Omental fat pad (tissue), 4 donors: ENCODE data around the gene NFATC4. TPM values are rescaled to one million over a fixed set of nuclear protein-coding genes. Genes with fewer than 3 reads are reported as not detected.

Experiments used
- ATAC-seq: fragments of 150-250 bp; one replicate; pipeline ENCODE4 v1.9.1; 2016; ENCODE audit warnings: mild to moderate bottlenecking, moderate library complexity; ENCODE audit not compliant: low FRiP score
- DNase-seq: peaks from one replicate; pipeline ENCODE4 v3.0.0-alpha.2; 2019; ENCODE audit warnings: low spot score
- total RNA-seq, 4 donors: library from RNA; depleted of rRNA; stranded (reverse); fragments of >200 nt; gene quantifications; one replicate each; pipeline ENCODE4 v1.1.0, GENCODE V29; 2016
- TF ChIP-seq, protein P1 (sequence below), 3 donors: fragments of 450-650 bp; IDR thresholded peaks; one replicate each; pipeline ENCODE4 v1.5.1; 2016 to 2017; ENCODE audit warnings: antibody characterized with exemption in 3 of 3, mild to moderate bottlenecking in 3 of 3, moderate library complexity in 2 of 3

NFATC4 gene
- total RNA-seq, 4 donors from 2014 or later, result 9.2 to 53.3 (median 23.3) TPM

DNA sequence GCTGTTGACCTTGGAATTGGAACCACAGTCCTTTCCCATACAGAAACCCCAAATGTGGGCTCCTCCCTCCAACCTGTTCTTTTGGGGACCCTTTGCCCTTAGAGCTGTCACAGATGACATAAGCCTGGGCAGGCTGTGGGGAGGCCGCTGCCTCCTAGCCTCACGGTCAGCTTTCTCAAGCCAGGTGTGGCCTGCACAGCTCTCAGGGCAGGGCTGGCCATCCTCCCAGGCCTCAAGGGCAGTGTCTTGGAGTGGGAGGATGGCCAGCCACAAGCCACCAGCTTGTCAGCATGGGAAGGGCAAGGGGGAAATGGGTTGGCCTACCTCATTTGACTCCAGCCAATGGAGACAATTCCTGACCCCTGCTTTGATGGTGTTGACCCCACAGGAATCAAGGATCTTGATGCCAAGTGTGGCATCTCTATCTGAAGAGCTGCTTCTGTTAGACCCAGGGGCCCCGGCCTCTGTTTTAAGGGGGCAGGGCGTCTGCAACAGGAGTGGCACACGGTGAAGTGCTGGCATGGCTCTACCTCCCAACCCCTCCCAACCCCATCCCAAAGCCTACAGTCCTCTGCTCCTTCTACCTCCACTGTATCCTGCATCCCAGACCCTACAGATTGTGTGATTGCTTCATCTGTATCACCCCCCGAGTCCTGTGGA, 50.0 kb downstream of the NFATC4 start:
- no peak for DNase-seq
- TF ChIP-seq, protein P1, sequence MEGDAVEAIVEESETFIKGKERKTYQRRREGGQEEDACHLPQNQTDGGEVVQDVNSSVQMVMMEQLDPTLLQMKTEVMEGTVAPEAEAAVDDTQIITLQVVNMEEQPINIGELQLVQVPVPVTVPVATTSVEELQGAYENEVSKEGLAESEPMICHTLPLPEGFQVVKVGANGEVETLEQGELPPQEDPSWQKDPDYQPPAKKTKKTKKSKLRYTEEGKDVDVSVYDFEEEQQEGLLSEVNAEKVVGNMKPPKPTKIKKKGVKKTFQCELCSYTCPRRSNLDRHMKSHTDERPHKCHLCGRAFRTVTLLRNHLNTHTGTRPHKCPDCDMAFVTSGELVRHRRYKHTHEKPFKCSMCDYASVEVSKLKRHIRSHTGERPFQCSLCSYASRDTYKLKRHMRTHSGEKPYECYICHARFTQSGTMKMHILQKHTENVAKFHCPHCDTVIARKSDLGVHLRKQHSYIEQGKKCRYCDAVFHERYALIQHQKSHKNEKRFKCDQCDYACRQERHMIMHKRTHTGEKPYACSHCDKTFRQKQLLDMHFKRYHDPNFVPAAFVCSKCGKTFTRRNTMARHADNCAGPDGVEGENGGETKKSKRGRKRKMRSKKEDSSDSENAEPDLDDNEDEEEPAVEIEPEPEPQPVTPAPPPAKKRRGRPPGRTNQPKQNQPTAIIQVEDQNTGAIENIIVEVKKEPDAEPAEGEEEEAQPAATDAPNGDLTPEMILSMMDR (IDR thresholded peaks at IDR 0.05), result no peak
- ATAC-seq, result no peak

DNA sequence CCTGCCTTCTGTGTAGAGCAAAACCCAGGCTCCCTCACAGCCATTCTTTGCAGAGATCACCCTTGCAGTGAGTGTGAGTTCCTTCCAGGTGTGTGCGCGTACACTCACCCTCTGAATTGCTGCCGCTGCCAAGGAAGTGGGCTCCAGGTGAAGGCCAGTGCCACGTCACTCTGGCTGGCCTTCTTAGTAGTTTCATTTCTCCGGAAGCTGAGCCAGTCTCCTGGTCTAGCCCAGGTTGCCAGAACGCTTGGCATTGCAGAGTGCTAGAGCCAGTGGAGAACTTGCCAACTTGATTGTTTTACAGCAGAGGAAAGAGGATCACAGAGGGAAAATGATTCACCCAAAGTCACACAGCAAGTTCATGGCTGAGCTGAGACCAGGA, 50.5 kb downstream of the NFATC4 start:
- DNase-seq (no peak), ATAC-seq (peak; percentile 77)
- TF ChIP-seq, protein P1 (IDR thresholded peaks at IDR 0.05), result no peak

DNA sequence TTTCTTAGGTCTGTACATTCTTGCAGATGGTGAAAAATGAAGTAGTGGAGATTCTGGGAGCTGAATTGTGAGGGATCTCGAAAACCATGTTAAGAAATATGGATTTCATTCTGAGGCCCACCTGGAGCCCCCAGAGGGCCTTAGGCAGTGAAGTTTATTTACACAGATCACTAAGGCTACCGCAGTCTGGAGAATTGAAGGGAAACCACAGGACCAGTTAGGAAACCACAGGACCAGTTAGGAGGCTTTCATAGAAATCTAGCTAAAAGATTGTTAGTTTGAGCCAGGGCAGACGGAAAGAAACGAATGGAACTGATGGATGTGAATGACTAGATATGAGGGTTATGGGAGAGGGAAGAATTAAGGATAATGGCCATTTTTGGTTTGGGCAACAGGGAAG, 54.3 kb downstream of the NFATC4 start:
- no peak for DNase-seq
- no peak for ATAC-seq
- TF ChIP-seq, protein P1 (IDR thresholded peaks at IDR 0.05), result no peak

DNA sequence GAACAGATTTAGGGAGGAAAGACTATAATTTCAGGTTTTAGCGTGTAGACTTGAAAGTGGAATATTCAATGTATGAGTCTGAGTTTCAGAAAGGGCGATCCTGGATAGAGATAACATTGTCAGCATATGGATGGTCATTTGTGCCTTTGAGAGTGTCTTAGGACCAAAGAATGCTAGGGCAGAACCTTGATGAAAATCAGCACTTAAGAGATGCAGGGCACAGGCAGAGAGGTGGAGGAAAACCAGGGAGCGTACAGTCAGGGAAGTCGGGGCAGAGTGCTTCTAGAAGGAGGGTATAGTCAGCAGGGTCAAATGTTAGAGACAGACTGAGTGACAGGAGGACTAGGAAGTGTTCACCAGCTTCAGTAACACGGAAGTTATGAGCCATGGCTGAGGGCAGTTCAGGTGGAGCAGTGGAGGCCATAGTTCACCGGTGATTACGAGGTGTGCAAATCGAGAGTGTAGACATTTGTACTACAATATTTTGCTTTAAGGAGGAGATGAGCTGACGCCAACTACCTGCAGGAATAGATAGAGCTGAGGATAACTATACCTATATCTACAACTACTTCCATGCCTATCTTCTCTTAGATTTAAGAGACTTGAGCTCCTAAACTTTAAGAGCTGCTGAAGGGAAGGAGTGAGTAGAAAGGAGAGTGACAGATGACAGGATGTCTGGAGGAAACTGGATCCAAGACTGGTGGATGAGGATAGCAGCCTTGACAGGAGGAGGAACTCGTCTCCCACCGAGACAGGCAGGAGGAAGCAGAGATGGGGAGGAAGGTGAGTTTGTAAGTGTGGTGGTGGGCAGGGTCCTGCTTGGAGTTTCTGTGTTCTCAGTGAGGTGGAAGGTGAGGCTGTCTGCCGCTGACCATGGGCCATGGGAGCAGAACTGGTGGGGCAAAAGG, 55.0 kb downstream of the NFATC4 start:
- DNase-seq, result no peak
- TF ChIP-seq, protein P1 (IDR thresholded peaks at IDR 0.05), result no peak
- no peak for ATAC-seq

DNA sequence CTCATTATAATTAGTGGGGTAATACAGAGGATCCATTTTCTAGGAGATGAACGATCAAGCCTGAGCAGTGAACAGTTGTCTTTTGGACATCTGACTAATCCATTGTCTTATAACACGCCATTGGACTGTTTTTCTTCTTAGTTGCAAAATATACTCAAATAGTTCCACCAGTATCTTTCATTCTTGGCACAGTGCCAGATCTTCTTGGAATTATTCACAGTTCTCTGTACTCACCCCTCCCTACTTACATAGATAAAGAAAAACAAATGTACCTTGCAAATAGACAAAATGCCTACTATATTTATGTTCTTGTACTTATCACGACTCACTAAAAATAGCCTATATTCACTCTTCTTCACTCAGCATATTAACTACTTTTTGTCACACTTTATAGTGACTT, 57.7 kb downstream of the NFATC4 start:
- DNase-seq (no peak), ATAC-seq (no peak)
- TF ChIP-seq, protein P1 (IDR thresholded peaks at IDR 0.05), result no peak

DNA sequence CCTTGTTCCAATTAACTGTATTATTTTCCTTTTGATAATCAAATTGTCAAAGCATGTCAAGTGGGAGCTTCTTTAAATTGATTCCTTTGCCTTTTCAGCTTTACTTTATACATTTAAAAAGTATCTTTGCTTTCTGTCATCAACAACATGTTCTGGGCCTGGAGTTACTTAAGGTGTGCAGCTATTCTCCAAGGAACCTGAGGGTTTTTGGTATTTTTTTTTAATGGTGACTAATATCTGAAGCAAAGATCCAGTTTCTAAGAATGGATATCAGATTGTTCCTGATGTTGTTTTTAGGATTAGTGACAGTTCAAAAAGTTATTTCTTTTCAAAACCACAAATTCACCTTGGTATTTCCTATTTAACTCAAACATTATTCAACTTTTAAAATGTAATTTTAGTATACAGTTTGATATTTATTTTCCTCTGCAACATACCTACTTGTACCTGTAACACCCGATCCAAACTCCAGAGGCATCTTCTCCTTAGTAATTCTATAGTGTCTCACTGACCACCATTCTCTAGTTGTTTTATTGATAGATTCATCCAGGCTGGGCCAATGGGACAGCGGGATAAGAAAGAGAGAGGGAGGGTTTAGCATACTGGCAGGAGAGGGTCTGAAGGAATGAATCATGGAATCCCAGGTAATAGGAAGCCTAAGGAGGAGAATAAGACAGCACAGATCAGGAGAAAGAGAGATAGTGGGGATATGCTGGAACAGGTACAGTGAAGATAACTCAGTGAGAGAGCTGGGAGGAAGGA, 58.3 kb downstream of the NFATC4 start:
- ATAC-seq, result no peak
- DNase-seq, result no peak
- TF ChIP-seq, protein P1 (IDR thresholded peaks at IDR 0.05), result no peak
